Keratinocyte (primary cell): ENCODE results near the gene PRDX6. TPM values are rescaled to one million over a fixed set of nuclear protein-coding genes. Genes with fewer than 3 reads are reported as not detected.
A peak's percentile ranks its signal among the peaks of the same experiment; 100 is the strongest.

Experiments used
- DNase-seq: peaks from one replicate; pipeline ENCODE4 v3.0.0-alpha.2; 2011; ENCODE audit warnings: low read depth, missing footprints, low spot score
- FAIRE-seq: peaks from 2 replicates; lab custom pipeline; 2011; peaks lifted over from hg19 to GRCh38; lab: Jason Lieb, UNC
- H2AFZ ChIP-seq: 2 replicates; pipeline ENCODE4 v1.6.0; 2012; ENCODE audit warnings: low read length, control low read depth, inconsistent platforms; ENCODE audit not compliant: control insufficient read depth
- H3K27ac ChIP-seq: 2 replicates; pipeline ENCODE4 v1.5.1; 2011; ENCODE audit warnings: low read length; ENCODE audit not compliant: control insufficient read depth, insufficient read depth
- H3K27me3 ChIP-seq: 3 replicates; pipeline ENCODE4 v1.6.0; 2011; ENCODE audit warnings: low read length; ENCODE audit not compliant: control insufficient read depth, insufficient read depth; ENCODE audit errors: extremely low read depth
- H3K36me3 ChIP-seq, 2 experiments: 2 replicates in 1 of 2; 3 replicates in 1 of 2; pipeline ENCODE4 v1.5.1; 2011; ENCODE audit warnings: low read length in 2 of 2, mild to moderate bottlenecking in 1 of 2; ENCODE audit not compliant: control insufficient read depth in 2 of 2, insufficient read depth in 2 of 2; ENCODE audit errors: extremely low read depth in 1 of 2
- H3K4me1 ChIP-seq: 3 replicates; pipeline ENCODE4 v1.5.1; 2011; ENCODE audit warnings: low read length; ENCODE audit not compliant: control insufficient read depth, insufficient read depth; ENCODE audit errors: extremely low read depth
- H3K4me2 ChIP-seq: 3 replicates; pipeline ENCODE4 v1.6.0; 2011; ENCODE audit warnings: low read depth, low read length; ENCODE audit not compliant: control insufficient read depth, insufficient read depth; ENCODE audit errors: extremely low read depth
- H3K4me3 ChIP-seq, 3 experiments: fragments of 200-600 bp in 1 of 3; sonication (generic) in 1 of 3; 2 replicates in 2 of 3; 3 replicates in 1 of 3; pipeline ENCODE4 v1.5.1; 2011 to 2016; ENCODE audit warnings: low read length in 3 of 3, mild to moderate bottlenecking in 3 of 3, control low read depth in 2 of 3, inconsistent platforms in 1 of 3, low read depth in 1 of 3, mixed read lengths in 1 of 3, mixed run types in 1 of 3, moderate library complexity in 1 of 3; ENCODE audit not compliant: control insufficient read depth in 2 of 3, insufficient read depth in 2 of 3; ENCODE audit errors: extremely low read depth in 1 of 3
- H3K79me2 ChIP-seq: 2 replicates; pipeline ENCODE4 v1.6.0; 2012; ENCODE audit warnings: low read length; ENCODE audit not compliant: control insufficient read depth, insufficient read depth
- H3K9ac ChIP-seq: 3 replicates; pipeline ENCODE4 v1.6.0; 2011; ENCODE audit warnings: low read length; ENCODE audit not compliant: control insufficient read depth, insufficient read depth; ENCODE audit errors: extremely low read depth
- H3K9me1 ChIP-seq: 3 replicates; pipeline ENCODE4 v1.6.0; 2011; ENCODE audit warnings: low read length; ENCODE audit not compliant: control insufficient read depth, insufficient read depth; ENCODE audit errors: extremely low read depth
- H3K9me3 ChIP-seq: 2 replicates; pipeline ENCODE4 v1.5.1; 2012; ENCODE audit warnings: low read depth, low read length; ENCODE audit not compliant: control insufficient read depth
- H4K20me1 ChIP-seq: 3 replicates; pipeline ENCODE4 v1.6.0; 2011; ENCODE audit warnings: low read length; ENCODE audit not compliant: control insufficient read depth, insufficient read depth; ENCODE audit errors: extremely low read depth
- EZH2 ChIP-seq: IDR thresholded peaks from one replicate; pipeline ENCODE4 v1.6.1; 2012; ENCODE audit warnings: inconsistent platforms, mild to moderate bottlenecking, low read length, moderate library complexity
- dilution Hi-C: fragments of 300-500 bp; cut with MboI; formaldehyde crosslinking; loops from one replicate; pipeline ENCODE4 v1.7.0; 2020; ENCODE audit warnings: low sequenced_read_pairs; ENCODE audit not compliant: extremely low pct_ligation_motif_present
- polyA plus RNA-seq, 5 experiments: library from polyadenylated mRNA; depleted of rRNA in 3 of 5; stranded (reverse) in 3 of 5; stranded (forward) in 1 of 5; unstranded in 1 of 5; fragments of >200 nt; gene quantifications; 1 replicate in 1 of 5; 2 replicates in 3 of 5; 3 replicates in 1 of 5; pipeline versions ENCODE4 v1.2.1 to v1.2.3, GENCODE V29; 2011 to 2012; ENCODE audit warnings: missing spikeins in 2 of 5, low read depth in 1 of 5, low replicate concordance in 1 of 5
- TF ChIP-seq, protein P1 (sequence below), 3 experiments: IDR thresholded peaks in 1 of 3; conservative IDR thresholded peaks in 1 of 3; optimal IDR thresholded peaks in 1 of 3; 2 replicates in 2 of 3; 3 replicates in 1 of 3; pipeline versions ENCODE3 to v1.5.1; 2011; ENCODE audit warnings: low read length in 3 of 3, mild to moderate bottlenecking in 3 of 3, moderate library complexity in 2 of 3, control low read depth in 1 of 3, inconsistent platforms in 1 of 3; ENCODE audit not compliant: insufficient read depth in 2 of 3; ENCODE audit errors: extremely low read depth in 1 of 3

PRDX6 gene
- polyA plus RNA-seq, 1 donor (not counting 4 experiments of a cell fraction or from before 2014, with no cell fraction given) = 248 TPM

DNA sequence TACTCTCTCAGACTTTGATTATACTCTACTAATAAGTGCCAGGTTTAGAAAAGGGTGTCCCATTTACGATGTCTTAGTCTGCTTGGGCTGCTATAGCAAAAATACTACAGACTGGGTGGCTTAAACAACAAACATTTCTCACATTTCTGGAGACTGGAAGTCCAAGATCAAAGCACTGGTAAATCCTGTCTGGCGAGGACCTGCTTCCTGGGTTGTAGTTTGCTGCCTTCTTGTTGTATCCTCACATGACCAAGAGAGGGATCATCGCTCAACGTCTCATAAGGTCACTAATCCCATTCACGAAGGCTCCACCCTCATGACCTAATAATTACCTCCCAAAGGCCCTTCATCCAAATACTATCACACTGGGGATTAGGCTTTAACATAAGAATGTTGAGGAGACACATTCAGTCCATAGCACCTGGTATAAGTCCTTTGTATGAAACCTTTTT, 12.0 kb downstream of the PRDX6 start:
- Histone ChIP-seq H3K9ac (no peak overlapping the region), H3K27ac (no peak overlapping the region), H3K4me2 (no peak overlapping the region), H3K36me3 (peaks cover 25 to 26% of the 10 kb centered on the region in 2 experiments), H2AFZ (no peak overlapping the region), H3K9me3 (no peaks in the 10 kb centered on the region), H3K4me1 (no peaks in the 10 kb centered on the region), H4K20me1 (no peaks in the 10 kb centered on the region), H3K79me2 (no peaks in the 10 kb centered on the region), H3K27me3 (no peaks in the 10 kb centered on the region), H3K9me1 (no peaks in the 10 kb centered on the region), H3K4me3 (no peak overlapping the region)
- no peak for DNase-seq
- FAIRE-seq = no peak
- no peak for TF ChIP-seq EZH2
- TF ChIP-seq, protein P1, sequence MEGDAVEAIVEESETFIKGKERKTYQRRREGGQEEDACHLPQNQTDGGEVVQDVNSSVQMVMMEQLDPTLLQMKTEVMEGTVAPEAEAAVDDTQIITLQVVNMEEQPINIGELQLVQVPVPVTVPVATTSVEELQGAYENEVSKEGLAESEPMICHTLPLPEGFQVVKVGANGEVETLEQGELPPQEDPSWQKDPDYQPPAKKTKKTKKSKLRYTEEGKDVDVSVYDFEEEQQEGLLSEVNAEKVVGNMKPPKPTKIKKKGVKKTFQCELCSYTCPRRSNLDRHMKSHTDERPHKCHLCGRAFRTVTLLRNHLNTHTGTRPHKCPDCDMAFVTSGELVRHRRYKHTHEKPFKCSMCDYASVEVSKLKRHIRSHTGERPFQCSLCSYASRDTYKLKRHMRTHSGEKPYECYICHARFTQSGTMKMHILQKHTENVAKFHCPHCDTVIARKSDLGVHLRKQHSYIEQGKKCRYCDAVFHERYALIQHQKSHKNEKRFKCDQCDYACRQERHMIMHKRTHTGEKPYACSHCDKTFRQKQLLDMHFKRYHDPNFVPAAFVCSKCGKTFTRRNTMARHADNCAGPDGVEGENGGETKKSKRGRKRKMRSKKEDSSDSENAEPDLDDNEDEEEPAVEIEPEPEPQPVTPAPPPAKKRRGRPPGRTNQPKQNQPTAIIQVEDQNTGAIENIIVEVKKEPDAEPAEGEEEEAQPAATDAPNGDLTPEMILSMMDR (optimal IDR thresholded peaks at IDR 0.05 in 1 of 3, IDR thresholded peaks at IDR 0.05 in 1 of 3, conservative IDR thresholded peaks at IDR 0.05 in 1 of 3; ENCODE audit: extremely low read depth in 1 of 3, insufficient read depth in 2 of 3, low read length in 3 of 3) = peak in 1 of 3 experiments; percentile 8
- dilution Hi-C loops = no loop called here

DNA sequence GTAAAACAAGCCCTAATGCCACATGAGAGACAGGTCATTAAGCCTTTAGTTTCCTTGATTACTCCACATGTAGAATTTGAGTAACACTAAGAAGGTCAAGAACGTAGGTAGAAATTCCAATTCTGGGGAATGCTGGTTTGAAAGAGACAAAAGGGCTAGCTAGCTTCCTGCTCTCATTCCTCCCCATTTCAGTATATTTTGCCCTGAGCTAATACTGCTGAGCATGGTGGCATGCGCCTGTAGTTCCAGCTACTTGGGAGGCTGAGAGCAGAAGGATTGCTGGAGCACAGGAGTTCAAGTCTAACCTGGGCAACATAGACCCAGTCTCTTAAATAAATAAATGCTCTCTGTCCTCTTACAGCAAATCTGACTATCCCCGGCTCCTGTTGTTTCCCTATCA, 12.8 kb downstream of the PRDX6 start:
- H4K20me1 ChIP-seq = no peaks in the 10 kb centered on the region
- no peak overlapping the region for H3K9ac ChIP-seq
- no peak for TF ChIP-seq EZH2
- TF ChIP-seq, protein P1 (optimal IDR thresholded peaks at IDR 0.05 in 1 of 3, IDR thresholded peaks at IDR 0.05 in 1 of 3, conservative IDR thresholded peaks at IDR 0.05 in 1 of 3; ENCODE audit: extremely low read depth in 1 of 3, insufficient read depth in 2 of 3, low read length in 3 of 3) = no peak
- peaks cover 22 to 23% of the 10 kb centered on the region in 2 experiments for H3K36me3 ChIP-seq
- no peaks in the 10 kb centered on the region for H3K79me2 ChIP-seq
- H3K27me3 ChIP-seq = no peaks in the 10 kb centered on the region
- H3K4me1 ChIP-seq = no peaks in the 10 kb centered on the region
- H3K9me1 ChIP-seq = no peaks in the 10 kb centered on the region
- dilution Hi-C loops = no loop called here
- no peak for FAIRE-seq
- H3K4me2 ChIP-seq = no peak overlapping the region
- DNase-seq = no peak
- H3K4me3 ChIP-seq = no peak overlapping the region
- no peak overlapping the region for H2AFZ ChIP-seq
- no peak overlapping the region for H3K27ac ChIP-seq
- no peaks in the 10 kb centered on the region for H3K9me3 ChIP-seq
